COR-L47 (cell line): Measurements from ENCODE around the gene NANS.
"Not testable (repeated sequence)": the region's sequence is repeated elsewhere in the genome, so short reads cannot be mapped to it uniquely, and the experiment has no call there.

Source experiments
- DNase-seq: peaks from one replicate; lab custom pipeline; 2025; lab: John Stamatoyannopoulos, UW

Gene NANS

GRCh38 chr9:98056269-98057137 lies at the start of gene NANS:
Gene NANS, plus strand, starts transcription at chr9:98056732. Its CDS starts 77 bp downstream, at chr9:98056809.
- DNase-seq, result peak; percentile 87

- no peak for DNase-seq
These were observed 49.1 kb upstream of the NANS start for GRCh38 chr9:98007251-98007928.

- no peak for DNase-seq
These were observed 47.8 kb upstream of the NANS start for GRCh38 chr9:98008764-98009163.

GRCh38 chr9:98009437-98009836 lies 47.1 kb upstream of the NANS start:
- no peak for DNase-seq

- no peak for DNase-seq
These were observed 46.6 kb upstream of the NANS start for GRCh38 chr9:98009936-98010335.

GRCh38 chr9:98010445-98010844 lies 46.1 kb upstream of the NANS start:
- DNase-seq, result no peak

GRCh38 chr9:98011122-98011521 lies 45.4 kb upstream of the NANS start:
- no peak for DNase-seq

GRCh38 chr9:98016137-98016680 lies 40.3 kb upstream of the NANS start:
- no peak for DNase-seq

- no peak for DNase-seq
These were observed 39.2 kb upstream of the NANS start for GRCh38 chr9:98017306-98017705.

GRCh38 chr9:98018347-98018746 lies 38.2 kb upstream of the NANS start:
- no peak for DNase-seq

GRCh38 chr9:98019098-98019497 lies 37.4 kb upstream of the NANS start:
- DNase-seq, result no peak

- DNase-seq, result not testable (repeated sequence)
These were observed 36.7 kb upstream of the NANS start for GRCh38 chr9:98019869-98020268.

GRCh38 chr9:98020476-98021145 lies 35.9 kb upstream of the NANS start:
- DNase-seq, result no peak

GRCh38 chr9:98021306-98022040 lies 35.1 kb upstream of the NANS start:
- DNase-seq, result no peak

GRCh38 chr9:98022447-98022846 lies 34.1 kb upstream of the NANS start:
- no peak for DNase-seq

- no peak for DNase-seq
These were observed 31.8 kb upstream of the NANS start for GRCh38 chr9:98024702-98025101.

GRCh38 chr9:98031169-98031568 lies 25.4 kb upstream of the NANS start:
- no peak for DNase-seq

GRCh38 chr9:98031935-98032334 lies 24.6 kb upstream of the NANS start:
- no peak for DNase-seq

GRCh38 chr9:98034593-98035546 lies 21.7 kb upstream of the NANS start:
- peak; percentile 65 for DNase-seq

GRCh38 chr9:98037357-98037756 lies 19.2 kb upstream of the NANS start:
- no peak for DNase-seq

GRCh38 chr9:98038958-98039357 lies 17.6 kb upstream of the NANS start:
- DNase-seq, result no peak
